ENCODE measurements around the gene RAD51C. TPM values are rescaled to one million over a fixed set of nuclear protein-coding genes. Genes with fewer than 3 reads are reported as not detected.
"Not testable (repeated sequence)": the region's sequence is repeated elsewhere in the genome, so short reads cannot be mapped to it uniquely, and the experiment has no call there.

The RAD51C gene
- total and polyA plus RNA-seq, 2 donors (not counting 1 experiment from before 2014, with no cell fraction given), result 27.7 to 29.1 TPM

GRCh38 chr17:58686980-58687379 is 5.4 kb upstream of the RAD51C start:
- H3K4me1 ChIP-seq (ENCODE audit: control insufficient read depth, extremely low read depth, insufficient read depth, low read length), result no peaks in the 10 kb centered on the region
- no peaks in the 10 kb centered on the region for H4K20me1 ChIP-seq (ENCODE audit: control insufficient read depth, extremely low read depth, insufficient read depth, low read length)
- DNase-seq (ENCODE audit: low read depth in 2 of 2), result no peak
- no peaks in the 10 kb centered on the region for H3K9me3 ChIP-seq (ENCODE audit: control insufficient read depth, insufficient read depth, low read depth, low read length)
- H2AFZ ChIP-seq (ENCODE audit: low read length), result no peak overlapping the region
- no peak overlapping the region for H3K4me3 ChIP-seq (replicated peaks in 1 of 4; ENCODE audit: control extremely low read depth in 1 of 4, insufficient read depth in 1 of 4, low read depth in 3 of 4, low read length in 4 of 4)
- no peaks in the 10 kb centered on the region for H3K27me3 ChIP-seq (ENCODE audit: control insufficient read depth, insufficient read depth, low read length)
- TF ChIP-seq EZH2 (IDR thresholded peaks at IDR 0.05; ENCODE audit: low read length, missing control alignments), result no peak
- TF ChIP-seq, protein P1, sequence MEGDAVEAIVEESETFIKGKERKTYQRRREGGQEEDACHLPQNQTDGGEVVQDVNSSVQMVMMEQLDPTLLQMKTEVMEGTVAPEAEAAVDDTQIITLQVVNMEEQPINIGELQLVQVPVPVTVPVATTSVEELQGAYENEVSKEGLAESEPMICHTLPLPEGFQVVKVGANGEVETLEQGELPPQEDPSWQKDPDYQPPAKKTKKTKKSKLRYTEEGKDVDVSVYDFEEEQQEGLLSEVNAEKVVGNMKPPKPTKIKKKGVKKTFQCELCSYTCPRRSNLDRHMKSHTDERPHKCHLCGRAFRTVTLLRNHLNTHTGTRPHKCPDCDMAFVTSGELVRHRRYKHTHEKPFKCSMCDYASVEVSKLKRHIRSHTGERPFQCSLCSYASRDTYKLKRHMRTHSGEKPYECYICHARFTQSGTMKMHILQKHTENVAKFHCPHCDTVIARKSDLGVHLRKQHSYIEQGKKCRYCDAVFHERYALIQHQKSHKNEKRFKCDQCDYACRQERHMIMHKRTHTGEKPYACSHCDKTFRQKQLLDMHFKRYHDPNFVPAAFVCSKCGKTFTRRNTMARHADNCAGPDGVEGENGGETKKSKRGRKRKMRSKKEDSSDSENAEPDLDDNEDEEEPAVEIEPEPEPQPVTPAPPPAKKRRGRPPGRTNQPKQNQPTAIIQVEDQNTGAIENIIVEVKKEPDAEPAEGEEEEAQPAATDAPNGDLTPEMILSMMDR (conservative IDR thresholded peaks at IDR 0.05 in 1 of 2, IDR thresholded peaks at IDR 0.05 in 1 of 2; ENCODE audit: low read depth in 1 of 2, low read length in 2 of 2), result no peak
- no peaks in the 10 kb centered on the region for H3K36me3 ChIP-seq (ENCODE audit: control insufficient read depth, insufficient read depth, low read length)
- H3K27ac ChIP-seq (ENCODE audit: insufficient read depth, low read length), result no peak overlapping the region
- no peak overlapping the region for H3K9ac ChIP-seq (ENCODE audit: insufficient read depth, low read length)
- no peaks in the 10 kb centered on the region for H3K79me2 ChIP-seq (ENCODE audit: control insufficient read depth, insufficient read depth, low read length)
- H3K4me2 ChIP-seq (ENCODE audit: extremely low read depth, insufficient read depth, low read length), result no peak overlapping the region

GRCh38 chr17:58688521-58688920 is 3.9 kb upstream of the RAD51C start:
- TF ChIP-seq, protein P1 (conservative IDR thresholded peaks at IDR 0.05 in 1 of 2, IDR thresholded peaks at IDR 0.05 in 1 of 2; ENCODE audit: low read depth in 1 of 2, low read length in 2 of 2), result no peak
- no peak for TF ChIP-seq EZH2 (IDR thresholded peaks at IDR 0.05; ENCODE audit: low read length, missing control alignments)
- no peak overlapping the region for H3K27ac ChIP-seq (ENCODE audit: insufficient read depth, low read length)

DNA sequence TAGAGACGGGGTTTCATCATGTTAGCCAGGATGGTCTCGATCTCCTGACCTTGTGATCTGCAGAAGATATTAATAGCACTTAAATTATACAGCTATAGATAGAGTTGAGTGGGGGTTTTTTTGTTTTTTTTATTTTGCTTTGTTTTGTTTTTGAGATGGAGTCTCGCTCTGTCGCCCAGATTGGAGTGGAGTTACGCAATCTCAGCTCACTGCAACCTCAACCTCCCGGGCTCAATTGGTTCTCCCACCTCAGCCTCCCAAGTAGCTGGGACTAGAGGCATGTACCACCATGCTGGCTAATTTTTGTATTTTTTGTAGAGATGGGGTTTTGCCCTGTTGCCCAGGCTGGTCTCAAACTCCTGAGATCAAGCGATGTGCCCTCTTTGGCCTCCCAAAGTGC is 2.4 kb upstream of the RAD51C start:
- not testable (repeated sequence) for DNase-seq (ENCODE audit: low read depth in 2 of 2); H3K4me3 ChIP-seq (replicated peaks in 1 of 4; ENCODE audit: control extremely low read depth in 1 of 4, insufficient read depth in 1 of 4, low read depth in 3 of 4, low read length in 4 of 4); H3K4me1 ChIP-seq (ENCODE audit: control insufficient read depth, extremely low read depth, insufficient read depth, low read length); H3K9ac ChIP-seq (ENCODE audit: insufficient read depth, low read length); H3K36me3 ChIP-seq (ENCODE audit: control insufficient read depth, insufficient read depth, low read length); H3K27ac ChIP-seq (ENCODE audit: insufficient read depth, low read length); H4K20me1 ChIP-seq (ENCODE audit: control insufficient read depth, extremely low read depth, insufficient read depth, low read length); H3K79me2 ChIP-seq (ENCODE audit: control insufficient read depth, insufficient read depth, low read length); H3K9me3 ChIP-seq (ENCODE audit: control insufficient read depth, insufficient read depth, low read depth, low read length); H2AFZ ChIP-seq (ENCODE audit: low read length); H3K4me2 ChIP-seq (ENCODE audit: extremely low read depth, insufficient read depth, low read length); H3K27me3 ChIP-seq (ENCODE audit: control insufficient read depth, insufficient read depth, low read length)

More at GRCh38 chr17:58688521-58688920, 3.9 kb upstream of the RAD51C start:
- H3K36me3 ChIP-seq (ENCODE audit: control insufficient read depth, insufficient read depth, low read length), result no peaks in the 10 kb centered on the region
- no peaks in the 10 kb centered on the region for H3K4me1 ChIP-seq (ENCODE audit: control insufficient read depth, extremely low read depth, insufficient read depth, low read length)
- H3K79me2 ChIP-seq (ENCODE audit: control insufficient read depth, insufficient read depth, low read length), result peaks cover 2% of the 10 kb centered on the region
- H3K4me2 ChIP-seq (ENCODE audit: extremely low read depth, insufficient read depth, low read length), result no peak overlapping the region
- H4K20me1 ChIP-seq (ENCODE audit: control insufficient read depth, extremely low read depth, insufficient read depth, low read length), result no peaks in the 10 kb centered on the region
- H3K4me3 ChIP-seq (replicated peaks in 1 of 4; ENCODE audit: control extremely low read depth in 1 of 4, insufficient read depth in 1 of 4, low read depth in 3 of 4, low read length in 4 of 4), result no peak overlapping the region
- no peak for DNase-seq (ENCODE audit: low read depth in 2 of 2)
- H3K9me3 ChIP-seq (ENCODE audit: control insufficient read depth, insufficient read depth, low read depth, low read length), result no peaks in the 10 kb centered on the region
- H3K9ac ChIP-seq (ENCODE audit: insufficient read depth, low read length), result no peak overlapping the region
- H2AFZ ChIP-seq (ENCODE audit: low read length), result no peak overlapping the region
- no peaks in the 10 kb centered on the region for H3K27me3 ChIP-seq (ENCODE audit: control insufficient read depth, insufficient read depth, low read length)
